ENCODE measurements around the gene CCDC9B.

Gene CCDC9B

DNA sequence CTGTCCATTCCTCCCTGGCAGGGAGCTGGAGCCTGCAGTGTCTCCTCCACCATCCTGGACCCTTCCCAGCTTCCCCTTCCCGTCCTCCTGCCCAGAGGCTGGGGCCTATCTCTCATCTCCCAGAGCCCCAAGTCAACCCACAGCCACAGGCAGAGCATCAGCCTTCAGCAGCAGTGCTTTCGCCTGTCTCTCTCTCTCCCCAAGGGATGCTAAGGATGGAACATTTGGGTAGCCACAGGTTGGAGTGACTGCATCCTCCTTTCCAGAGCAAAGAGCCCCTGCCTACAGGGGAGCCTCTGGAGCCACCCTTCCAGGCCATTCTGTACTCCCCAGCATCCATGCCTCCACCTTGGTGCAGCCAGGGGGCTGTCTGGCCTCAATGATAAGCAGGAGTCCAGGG lies 37.2 kb downstream of the CCDC9B start:
- no peak for DNase-seq

DNA sequence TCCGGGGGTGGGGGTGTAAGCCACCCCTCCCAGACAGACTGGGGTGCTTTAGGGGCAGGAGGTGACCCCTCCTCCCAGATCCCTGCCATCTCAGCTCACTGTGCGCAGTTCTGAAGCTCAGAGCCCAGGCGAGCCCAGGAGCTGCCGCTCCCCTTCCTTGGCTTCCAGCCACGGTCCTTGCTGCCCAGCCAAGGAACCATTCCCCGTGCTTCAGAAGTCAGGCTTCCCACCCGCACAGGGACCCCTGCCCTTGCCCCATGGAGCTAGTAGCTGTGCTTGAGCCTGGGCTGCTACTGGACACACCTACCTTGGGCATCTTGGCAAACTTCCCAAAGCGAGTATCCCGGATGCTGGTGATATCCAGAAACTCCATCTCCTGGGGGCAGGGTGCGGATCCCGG lies 37.8 kb downstream of the CCDC9B start:
- DNase-seq, result no peak

- no peak for DNase-seq
These were observed 38.4 kb downstream of the CCDC9B start for GRCh38 chr15:40302288-40302886.

- DNase-seq, result no peak
These were observed 39.1 kb downstream of the CCDC9B start for GRCh38 chr15:40301467-40302179.

- no peak for DNase-seq
These were observed 40.0 kb downstream of the CCDC9B start for GRCh38 chr15:40300771-40301170.

- no peak for DNase-seq
These were observed 40.4 kb downstream of the CCDC9B start for GRCh38 chr15:40300367-40300766.

- DNase-seq, result no peak
These were observed 42.4 kb downstream of the CCDC9B start for GRCh38 chr15:40298216-40298935.

DNA sequence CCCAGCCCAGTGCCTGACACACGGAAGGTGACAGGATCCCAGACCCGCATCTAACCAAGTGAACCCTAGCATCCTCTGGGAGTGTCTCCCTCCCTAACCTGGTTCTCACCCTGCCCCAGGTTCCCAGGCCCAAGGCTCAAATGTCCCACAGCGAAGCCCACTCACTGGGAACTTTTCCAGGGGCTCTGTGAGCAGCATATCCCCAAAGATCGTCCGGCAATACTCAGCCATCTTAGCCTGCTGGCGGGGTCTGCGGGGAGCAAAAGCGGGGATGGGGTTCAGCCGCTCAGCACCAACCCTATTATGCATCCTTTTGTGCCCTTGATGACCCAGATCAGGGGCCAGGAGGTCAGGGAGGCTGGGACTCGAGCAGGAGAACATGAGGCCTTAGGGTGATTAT lies 43.4 kb downstream of the CCDC9B start:
- no peak for DNase-seq

DNA sequence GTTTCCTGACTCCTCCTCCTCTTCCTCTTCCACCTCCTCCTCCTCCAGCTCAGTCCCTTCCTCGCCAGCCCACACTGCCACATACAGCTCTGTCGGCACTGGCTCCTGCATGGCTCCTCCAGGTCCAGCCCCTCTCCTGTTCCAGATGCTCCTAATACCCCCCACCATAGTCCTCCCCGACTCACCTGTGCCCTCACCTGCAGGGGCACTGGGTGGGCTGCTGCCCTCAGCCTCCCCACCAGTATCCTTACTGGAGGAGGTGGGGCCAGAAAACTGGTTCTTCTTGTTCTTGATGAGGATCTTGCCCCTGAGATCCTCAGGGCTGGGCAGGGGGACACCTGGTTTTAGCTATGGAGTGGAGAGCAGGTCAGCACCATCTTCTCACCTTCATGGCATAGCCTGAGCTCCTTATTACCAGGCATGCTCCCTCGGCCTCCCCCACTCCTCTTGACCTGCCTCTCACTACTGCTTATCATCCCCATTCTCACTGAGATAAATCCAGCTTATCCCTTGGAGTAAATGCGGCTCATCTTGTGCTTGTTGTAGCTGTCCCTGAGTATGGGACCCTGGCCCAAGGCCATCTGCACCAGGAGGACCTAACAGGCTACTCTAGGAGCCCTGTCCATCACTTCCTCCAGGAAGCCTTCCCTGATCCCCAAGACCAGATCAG lies 44.0 kb downstream of the CCDC9B start:
- no peak for DNase-seq

- no peak for DNase-seq
These were observed 44.7 kb downstream of the CCDC9B start for GRCh38 chr15:40295877-40296560.

DNA sequence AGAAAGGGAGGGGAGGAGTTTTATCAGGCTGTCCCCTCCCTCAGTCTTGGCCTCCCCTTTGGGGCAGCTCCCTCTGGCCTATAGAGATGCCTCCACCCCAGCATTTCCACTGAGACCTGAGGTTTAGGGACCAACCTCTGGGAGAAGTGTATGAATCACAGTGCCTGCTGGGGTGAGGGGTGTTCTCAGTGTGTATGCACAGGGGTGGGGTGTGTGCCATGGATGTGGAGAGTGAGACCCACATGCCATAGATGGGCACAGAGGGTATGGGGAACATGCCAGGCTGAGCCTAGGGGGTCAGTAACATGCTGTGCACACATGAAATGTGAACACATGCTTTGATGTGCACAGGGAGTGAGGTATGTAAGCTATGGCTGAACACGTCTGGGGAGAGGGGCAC lies 45.4 kb downstream of the CCDC9B start:
- DNase-seq, result no peak

DNA sequence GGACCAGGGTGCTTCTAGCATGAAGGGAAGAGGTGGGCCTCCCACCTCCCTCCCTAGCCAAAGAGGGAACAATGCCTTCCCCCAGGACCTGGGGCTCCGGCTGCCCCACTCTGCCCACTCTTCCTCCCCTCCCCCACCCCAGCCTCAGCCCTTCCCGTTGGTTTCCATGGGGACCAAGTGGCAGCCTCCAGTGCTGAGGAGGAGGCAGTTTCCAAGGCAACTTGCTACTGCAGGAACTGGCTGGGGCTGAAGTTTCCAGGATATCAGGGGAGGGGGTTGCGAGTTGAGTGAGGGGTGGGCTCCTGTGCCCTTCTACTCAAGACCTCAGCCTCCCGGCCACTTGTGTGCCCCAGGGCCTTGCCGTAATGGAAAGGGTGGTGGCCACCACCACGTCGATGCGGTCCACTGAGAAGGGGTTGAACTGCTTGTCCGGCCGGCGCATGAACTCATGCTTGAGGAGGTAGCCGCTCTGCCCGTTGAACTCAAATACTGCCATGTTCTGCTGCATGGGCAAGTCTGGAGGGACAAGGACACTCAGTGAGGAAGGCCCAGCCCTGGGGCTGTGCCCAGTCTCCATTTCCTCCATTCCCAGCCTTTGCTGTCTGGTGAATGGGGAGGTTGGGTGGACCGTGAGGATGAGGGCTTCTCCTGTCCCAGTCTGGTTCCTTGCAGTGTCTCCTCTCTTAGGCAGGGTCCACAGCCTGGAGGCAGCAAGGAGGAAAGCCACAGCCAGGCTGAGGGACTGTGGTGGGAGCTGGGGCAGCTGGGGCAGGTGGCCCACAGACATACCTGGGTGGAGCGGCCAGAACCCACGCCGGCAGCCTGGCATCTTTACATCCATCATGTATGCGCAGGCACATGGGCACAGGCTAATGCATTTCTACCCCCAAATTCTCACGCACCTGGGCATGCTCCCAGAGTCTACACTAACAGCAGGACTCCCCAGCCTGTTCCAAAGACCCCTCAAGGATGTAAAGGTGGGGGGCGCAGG lies 46.5 kb downstream of the CCDC9B start:
- no peak for DNase-seq

- DNase-seq, result no peak
These were observed 47.7 kb downstream of the CCDC9B start for GRCh38 chr15:40293006-40293405.

DNA sequence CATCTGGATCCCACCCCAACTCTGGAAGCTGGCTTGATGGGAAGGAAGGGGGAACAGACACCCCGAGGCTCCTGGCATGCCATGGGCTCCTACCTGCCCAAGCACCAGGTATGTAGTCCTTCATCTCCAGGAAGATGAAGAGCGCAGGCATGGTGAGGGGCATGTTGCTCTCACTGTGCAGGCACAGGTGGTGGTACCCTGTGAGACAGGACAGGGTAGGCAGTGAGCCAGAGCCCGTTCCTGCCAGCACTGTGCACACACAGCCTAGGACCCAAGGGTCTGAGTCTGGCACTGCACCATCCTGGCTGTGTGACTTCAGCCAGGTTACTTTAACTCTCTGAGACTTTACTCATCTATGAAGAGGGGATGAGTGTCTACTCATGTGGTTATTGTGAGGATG lies 48.5 kb downstream of the CCDC9B start:
- no peak for DNase-seq

DNA sequence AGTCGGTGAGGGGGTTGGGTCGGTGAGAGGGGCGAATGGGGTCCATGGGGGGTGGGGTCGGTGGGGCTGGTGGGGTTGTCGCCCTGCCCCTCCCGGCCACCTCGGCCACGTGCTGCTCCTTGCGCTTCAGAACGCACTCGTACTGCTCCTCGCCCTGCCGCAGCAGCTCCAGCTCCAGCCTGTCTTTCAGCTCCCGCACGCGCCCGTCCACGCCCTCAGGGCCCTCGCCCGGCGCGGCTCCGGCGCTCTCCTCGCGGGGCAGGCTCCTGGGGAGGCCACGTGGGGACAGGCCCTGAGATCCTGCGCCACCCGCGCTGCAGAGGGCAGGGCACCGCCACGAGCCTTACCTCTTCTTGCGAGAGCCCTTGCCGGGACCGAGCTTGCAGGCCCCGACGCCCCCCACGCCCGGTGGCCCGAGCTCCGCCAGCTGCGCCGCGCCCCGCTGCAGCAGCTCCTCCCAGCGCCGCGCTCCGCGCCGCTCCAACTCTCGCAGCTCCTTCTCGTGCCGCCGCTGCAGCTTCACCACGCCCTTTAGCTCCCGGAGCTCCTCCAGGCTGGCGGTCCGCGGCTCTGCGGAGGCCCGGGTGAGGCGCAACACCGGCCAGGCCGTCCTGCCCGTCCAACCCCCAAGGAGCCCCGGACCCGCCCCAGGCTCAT lies 49.7 kb downstream of the CCDC9B start:
- no peak for DNase-seq

GRCh38 chr15:40290545-40290917 lies 50.2 kb downstream of the CCDC9B start:
- no peak for DNase-seq

- DNase-seq, result peak; percentile 25
These were observed 51.5 kb downstream of the CCDC9B start for GRCh38 chr15:40289140-40289775.

GRCh38 chr15:40287968-40288367 lies 52.8 kb downstream of the CCDC9B start:
- DNase-seq, result no peak

DNA sequence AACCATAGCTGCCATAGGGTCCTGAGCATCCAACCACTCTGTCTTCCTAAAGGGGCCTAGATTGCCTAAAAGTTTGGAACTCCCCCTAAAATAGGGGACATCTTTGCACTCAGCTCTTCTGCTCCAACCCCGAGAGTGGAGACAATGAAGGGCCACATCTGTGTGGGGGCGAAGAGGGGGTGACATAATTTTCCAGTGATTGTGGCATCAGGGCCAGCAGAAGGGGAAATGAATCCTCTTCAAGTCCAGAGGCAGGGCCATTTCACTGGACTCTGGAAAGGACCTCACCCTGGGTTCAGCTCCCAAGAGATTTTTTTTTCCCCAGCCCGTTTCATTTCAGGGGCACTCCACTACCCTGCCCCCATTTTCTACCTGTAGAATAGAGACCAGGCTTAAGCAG lies 53.2 kb downstream of the CCDC9B start:
- no peak for DNase-seq

GRCh38 chr15:40286794-40287193 lies 53.9 kb downstream of the CCDC9B start:
- DNase-seq, result no peak

GRCh38 chr15:40286061-40286532 lies 54.6 kb downstream of the CCDC9B start:
- no peak for DNase-seq
